GM18526 (cell line): ENCODE data around the gene HSPG2.

Experiments used
- POLR2A ChIP-seq: IDR thresholded peaks from 3 replicates; pipeline ENCODE4 v1.6.1; 2011; ENCODE audit not compliant: insufficient read length; ENCODE audit errors: extremely low read depth

HSPG2 gene

DNA sequence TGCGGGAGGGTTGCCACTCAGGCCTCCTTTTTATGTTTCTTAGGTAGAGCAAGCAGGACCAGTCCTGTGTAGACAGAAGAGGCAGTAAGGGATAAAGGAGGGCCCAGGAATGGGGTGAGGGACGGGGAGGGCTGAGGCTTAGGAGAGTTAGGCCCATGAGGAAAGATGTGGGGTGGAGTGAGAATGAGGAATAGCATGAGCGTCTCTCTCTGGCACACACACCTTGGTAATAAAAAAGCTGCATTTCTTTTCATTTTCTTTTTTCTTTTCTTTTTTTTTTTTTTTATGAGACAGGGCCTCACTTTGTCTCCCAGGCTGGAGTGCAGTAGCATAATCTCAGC, 7.6 kb upstream of the HSPG2 start:
- no peak for TF ChIP-seq POLR2A

DNA sequence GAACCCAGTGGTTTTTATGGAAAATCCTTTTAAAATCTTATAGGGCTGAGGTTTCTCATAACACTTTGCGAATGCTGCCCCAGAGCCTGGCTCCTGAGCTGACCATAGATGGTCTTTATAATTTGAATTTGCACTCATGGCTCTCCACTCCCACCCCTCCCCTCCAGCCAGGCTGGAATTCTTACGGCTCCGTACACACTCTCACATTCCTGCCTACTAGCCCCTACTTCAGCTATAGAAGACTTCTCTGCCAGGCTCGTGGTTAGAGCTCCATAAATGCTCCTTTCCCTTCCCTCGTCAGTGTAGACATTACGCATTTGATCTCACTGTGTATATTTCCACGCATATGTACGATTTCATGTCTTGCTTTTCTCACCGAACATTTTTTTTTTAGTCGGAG, 5.4 kb upstream of the HSPG2 start:
- no peak for TF ChIP-seq POLR2A

DNA sequence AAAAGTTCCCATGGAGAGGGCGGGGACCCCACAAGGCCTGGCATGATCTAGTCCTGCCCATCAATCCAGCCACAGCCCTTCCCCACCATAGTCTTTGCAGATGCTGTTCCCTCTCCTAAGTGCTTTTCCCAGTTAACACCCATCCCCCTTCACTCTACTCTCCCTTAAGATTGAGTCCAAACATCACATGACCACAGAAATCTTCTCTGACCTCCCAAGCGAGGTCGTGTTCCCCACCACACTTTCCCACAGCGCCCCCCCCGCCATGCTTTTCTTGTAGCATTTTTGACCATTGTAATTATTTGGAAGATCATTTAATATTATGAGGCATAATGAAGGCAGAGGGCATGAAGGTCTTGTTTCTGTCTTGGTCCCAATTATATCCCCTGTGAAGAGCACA, 4.3 kb upstream of the HSPG2 start:
- no peak for TF ChIP-seq POLR2A

DNA sequence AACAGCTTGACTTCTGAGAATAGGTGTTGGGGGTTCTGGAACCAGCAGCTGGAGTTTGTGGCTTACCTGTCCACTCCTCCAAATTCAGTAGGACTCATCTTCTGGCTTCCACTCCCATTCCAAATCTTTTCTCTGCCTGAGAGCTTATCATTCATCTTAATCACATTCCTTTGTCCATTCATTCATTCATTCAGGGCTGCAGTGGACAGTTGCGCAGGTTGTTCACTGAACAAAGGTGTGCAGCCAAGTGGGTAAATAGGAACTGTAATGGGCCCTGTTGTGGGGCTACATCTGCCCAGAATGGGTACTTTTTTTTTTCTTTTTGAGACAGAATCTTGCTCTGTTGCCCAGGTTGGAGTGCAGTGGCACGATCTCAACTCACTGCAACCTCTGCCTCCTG, 3.4 kb upstream of the HSPG2 start:
- no peak for TF ChIP-seq POLR2A

DNA sequence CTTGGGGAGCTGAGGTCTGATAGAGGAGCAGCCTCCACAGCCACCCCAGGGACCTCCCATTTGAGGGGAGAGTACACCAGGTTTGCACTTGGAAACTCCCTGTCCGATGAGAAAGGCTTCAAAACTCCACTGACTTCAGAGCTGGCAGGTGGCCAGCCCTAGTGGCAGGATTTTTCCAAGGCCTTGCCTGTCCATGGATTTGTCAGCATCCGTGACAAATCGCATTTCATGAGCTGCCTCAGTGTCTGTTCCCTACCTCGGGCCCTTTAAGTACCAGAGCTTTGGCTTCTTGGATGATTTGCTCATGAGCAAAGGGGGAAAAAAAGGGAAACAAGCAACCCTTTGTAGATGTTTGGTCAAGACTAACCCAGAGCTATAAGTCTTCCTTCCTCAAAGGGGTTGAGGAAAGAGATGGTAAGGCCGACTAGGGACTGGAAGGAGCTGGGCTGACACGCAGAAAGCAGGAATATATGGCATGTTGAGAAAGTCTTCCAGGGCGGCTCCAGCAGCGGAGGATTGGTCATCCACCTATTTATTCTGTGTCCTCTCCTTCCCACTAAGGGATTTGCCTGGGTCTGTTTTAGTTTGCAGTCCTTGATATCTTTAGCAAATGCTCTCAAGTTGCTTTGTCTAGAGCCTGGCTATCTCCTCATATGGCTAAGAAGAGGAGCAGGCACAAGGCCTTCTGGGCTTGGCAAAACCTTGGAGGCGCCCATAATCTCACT, 2.7 kb upstream of the HSPG2 start:
- no peak for TF ChIP-seq POLR2A

DNA sequence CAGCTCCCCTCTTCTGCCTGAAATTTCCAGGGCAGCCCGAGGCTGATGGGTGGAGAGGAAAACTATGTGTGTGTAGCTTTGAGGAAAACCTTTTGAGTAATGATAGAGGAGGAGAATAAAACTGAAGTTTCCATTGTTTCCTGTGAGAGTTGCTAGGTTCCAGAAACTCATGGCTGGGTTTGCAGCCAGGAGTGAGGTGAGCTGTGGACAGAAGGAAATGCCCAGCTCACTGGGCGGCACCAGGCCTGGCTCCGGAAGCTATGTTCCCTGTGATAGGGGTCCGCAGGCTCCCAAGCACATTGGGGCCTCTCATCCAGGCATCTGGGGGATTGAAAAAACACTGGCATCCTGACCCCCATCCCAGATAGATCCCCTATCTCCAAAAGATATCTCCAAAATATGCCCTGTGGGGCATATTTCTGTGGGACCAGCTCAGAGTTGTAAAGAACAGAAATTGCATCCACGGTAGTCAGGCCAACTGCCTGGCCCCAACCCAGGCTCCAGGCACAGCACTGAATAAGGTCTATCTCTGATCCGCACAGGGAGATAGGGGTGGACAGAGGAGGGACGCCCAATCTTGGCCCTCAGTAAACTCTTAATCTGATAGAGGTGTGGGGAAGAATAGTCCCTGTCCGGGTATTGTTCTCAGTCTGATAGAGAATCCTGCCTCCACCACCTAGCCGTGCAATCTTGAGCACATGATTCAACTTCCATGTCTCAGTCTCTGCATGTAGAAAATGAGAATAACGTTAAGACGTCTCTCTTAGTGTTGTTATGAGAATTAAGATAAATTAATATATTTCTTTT, 1.8 kb upstream of the HSPG2 start:
- TF ChIP-seq POLR2A: no peak

DNA sequence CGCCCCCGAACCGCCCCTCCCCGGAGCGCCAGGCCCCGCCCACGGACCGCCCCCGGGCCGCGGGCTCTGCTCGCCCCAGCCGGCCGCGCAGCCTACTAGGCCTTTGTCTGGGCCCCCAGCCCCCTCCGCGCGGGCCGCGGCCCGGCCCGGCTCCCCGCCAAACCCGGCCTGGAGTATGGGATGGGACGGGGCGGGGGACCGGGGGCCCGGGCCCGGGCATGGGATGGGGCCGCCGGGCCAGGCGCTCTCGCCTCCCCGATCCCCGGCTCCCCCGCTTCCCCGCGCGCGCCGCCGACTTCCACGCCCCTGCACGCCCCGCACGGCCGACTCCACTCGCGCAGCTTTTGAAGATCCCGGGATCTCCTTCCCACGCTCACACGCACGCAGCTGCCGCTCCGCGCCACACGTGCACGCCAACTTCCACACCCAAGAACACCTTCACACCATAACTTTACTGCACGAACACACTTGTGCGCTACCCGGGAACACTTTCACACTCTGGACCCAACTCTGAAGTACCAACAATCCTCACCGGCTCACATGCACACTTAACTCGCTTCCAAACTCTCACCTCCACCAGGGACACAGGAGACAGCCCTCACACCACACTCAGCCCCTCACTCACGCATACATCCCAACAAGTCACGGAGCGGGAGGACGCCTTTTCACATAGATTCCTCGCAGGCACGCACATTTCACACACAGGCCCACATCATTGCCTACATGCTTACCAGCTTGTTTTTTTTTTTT, 437 bp upstream of the HSPG2 start:
- TF ChIP-seq POLR2A: no peak

DNA sequence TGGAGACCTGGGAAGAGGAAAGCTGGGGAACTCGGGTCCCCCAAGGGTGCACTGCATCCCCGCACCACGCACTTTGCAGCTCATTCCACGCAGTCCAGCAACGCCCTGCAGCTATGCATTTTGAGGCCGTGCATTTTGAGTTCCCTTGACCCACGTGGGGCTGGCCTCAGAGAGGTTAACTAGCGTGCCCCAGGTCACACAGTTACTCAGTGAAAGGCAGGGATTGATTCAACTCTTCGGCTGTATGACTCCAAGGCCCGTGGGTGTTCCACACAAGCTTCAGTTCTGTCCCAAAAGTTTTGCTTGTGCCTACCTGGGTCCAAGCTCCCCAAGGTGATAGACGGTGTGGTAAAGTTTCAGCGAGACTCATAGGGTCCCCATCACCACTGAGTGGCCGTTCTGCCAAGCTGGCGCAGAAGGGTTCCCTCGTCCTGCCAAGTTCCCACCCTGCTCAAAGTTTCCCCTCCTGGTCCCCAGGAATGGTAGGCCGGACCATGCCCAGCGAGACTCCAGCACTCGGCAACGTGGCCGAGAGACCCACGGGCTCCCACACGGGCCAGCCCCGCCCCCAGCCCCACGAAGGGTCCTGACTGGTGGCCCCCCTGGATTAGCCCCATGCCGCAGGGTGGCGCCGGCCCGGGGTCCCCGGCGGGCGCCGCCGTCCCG, 611 bp downstream of the HSPG2 start:
- no peak for TF ChIP-seq POLR2A

DNA sequence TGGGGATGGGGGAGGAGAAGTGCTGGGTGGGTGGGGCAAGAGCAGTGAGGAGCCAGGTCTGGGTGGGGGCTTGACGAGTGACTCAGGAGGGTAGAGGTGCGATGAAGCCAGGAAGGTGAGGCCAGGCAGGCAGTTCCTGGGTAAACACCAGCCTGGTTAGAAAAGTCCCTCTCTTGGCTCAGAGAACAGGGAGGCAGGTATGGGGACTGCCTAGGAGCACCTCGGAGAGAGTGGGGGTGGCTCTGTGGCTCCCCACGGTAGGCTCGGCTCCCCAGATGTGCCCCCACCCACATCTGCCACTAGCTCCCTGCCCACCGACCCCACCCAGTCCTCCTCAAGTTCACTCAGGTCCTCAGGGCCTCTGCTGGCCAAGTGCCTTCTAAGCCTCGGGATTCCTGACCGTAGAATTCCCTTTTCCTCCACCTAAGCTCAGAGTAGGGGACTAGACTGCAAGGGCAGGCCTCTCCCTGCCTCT, 1.2 kb downstream of the HSPG2 start:
- no peak for TF ChIP-seq POLR2A

DNA sequence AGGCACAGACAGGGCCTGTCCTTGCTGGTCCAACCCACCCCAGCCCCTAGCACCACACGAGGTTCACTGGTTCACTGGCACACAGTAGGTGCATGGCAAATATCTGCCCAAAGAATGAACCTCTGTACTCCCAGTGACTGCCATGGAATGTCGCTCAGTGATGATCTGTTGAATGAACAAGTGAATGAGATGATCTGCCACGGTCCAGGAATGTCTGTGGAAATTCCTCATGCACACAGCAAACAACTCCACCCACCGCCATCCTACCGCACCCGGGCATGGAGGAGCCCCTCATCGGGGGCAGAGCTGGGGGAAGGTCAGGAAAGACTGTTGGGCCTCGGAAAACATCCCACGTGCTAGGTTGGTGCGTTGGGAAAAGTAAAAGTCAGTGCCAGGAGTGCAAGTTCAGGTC, 1.7 kb downstream of the HSPG2 start:
- TF ChIP-seq POLR2A: no peak

DNA sequence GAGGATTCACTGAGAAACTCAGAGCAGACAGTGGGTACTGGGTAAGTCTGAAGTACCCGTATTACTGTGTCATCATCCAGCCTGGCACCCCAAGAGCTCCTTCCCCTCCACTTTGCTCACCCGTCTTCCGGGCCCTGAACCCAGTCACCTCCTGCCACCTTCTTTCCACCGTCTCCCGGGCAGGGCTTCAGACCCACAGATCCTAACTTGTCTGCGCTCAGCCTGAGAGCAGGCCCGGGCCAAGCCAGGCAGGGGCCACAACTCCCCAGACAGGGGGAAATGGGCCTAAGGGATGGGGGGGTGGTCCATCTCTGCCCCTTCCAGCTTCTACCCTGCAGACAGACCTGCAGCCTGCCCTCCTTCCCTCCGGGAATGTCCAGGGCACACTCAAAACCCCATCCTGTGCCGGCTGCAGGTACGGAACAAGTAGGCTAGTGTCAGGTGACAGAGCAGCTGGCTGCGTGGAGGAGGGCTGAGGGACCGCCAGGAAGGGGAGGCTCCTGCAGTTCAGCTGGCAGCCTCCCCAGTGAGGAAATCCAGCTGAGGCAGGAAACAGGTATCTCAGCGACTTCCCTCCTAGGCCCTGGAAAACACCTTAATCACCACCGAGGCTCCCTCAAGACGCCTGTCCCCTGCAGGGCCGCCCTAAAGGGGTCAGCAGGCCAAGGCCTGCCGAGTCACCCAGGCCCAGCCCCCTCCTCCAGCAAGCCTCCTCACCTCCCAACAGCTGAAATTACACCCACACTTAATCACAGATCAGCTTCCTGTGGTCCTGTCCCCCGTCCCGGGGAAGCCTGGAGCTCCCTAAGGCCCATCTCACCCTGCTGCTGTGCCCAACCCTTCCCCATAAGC, 3.5 kb downstream of the HSPG2 start:
- TF ChIP-seq POLR2A: no peak

DNA sequence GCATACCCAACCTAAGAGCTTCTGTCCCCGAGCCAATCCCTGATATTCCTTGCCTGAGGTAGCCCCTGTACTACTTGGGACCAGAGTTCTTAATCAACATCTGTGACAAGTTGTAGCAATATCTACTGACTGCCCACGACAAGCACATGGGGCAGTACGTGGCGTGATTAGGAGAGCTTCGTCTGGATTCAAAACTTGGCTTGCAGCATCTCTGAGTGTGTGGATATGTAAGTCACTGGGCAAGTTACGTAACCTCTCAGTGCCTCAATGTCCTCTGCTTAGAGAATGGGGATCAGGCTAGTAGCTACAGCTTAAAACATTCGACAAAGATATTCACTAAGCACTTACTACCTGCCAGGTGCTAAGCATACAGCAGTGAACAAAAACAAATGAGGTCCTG, 5.0 kb downstream of the HSPG2 start:
- no peak for TF ChIP-seq POLR2A

DNA sequence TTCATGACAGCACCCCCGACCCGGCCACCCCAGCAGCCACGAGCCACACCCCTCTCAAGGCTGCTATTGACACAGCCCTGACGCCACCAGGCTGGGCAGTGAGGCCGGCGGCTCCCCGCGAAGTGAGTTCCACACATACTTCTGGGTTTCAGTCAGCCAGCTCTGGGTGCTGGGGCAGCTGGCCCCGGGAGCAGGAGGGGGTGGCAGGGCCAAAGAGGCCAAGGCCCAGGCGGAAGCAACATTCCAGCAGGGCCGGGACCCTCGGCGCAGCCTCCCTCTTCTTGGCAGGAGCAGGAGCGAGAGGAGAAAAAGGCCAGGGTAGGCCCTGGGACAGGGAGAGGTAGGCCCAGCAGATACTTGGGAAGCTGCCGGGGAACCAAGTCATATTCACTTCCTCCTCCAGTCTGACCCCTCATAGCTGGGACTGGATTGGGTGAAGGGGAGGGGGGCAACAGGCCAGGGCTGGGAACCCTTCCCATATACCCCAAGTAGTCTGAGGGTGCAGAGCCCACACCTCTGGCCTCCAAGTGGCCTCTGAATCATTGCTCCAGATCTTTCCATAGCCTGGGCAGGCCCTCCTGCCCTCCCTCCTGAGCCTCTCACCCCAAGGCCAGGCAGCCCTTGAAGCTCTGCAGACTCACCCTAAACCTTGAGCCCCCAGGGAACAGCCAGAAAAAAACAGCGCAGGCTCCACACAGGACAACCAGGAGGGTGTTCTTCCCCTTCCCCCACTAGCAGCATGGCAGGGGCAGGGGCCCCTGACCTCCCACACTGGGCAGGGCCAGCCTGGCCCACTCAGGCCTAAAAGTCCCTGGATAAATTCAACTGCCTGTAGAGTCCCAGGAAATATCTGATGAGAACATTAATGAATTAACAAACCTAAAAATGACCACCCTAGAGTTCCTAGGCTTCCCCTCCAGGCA, 5.7 kb downstream of the HSPG2 start:
- TF ChIP-seq POLR2A: no peak
